GM18520 (cell line): Measurements from ENCODE around the gene MPHOSPH9.
A peak's percentile ranks its signal among the peaks of the same experiment; 100 is the strongest.

Source experiments
- ATAC-seq: cut with Tn5 transposase; IDR thresholded peaks from one replicate; pipeline ENCODE4 v1.9.1; 2021; ENCODE audit not compliant: unreplicated experiment

Gene MPHOSPH9

GRCh38 chr12:123150744-123151456 lies 82.0 kb downstream of the MPHOSPH9 start, which contains the start of gene PITPNM2:
TSS of gene PITPNM2 (minus strand) at chr12:123151090. CDS start at chr12:123034590, 116,500 bp downstream.
- ATAC-seq: peak; percentile 46

GRCh38 chr12:123150275-123150743 lies 82.6 kb downstream of the MPHOSPH9 start:
- no peak for ATAC-seq

GRCh38 chr12:123149501-123150274 lies 83.3 kb downstream of the MPHOSPH9 start:
- ATAC-seq: no peak

GRCh38 chr12:123149088-123149487 lies 83.9 kb downstream of the MPHOSPH9 start:
- ATAC-seq: no peak

GRCh38 chr12:123148655-123149054 lies 84.3 kb downstream of the MPHOSPH9 start:
- ATAC-seq: no peak

GRCh38 chr12:123148223-123148622 lies 84.7 kb downstream of the MPHOSPH9 start:
- no peak for ATAC-seq

- no peak for ATAC-seq
Observed at GRCh38 chr12:123145211-123145610, 87.7 kb downstream of the MPHOSPH9 start.

- ATAC-seq: no peak
Observed at GRCh38 chr12:123143736-123144461, 89.0 kb downstream of the MPHOSPH9 start.

GRCh38 chr12:123142921-123143735 lies 89.8 kb downstream of the MPHOSPH9 start:
- no peak for ATAC-seq

GRCh38 chr12:123142518-123142840 lies 90.5 kb downstream of the MPHOSPH9 start:
- no peak for ATAC-seq

GRCh38 chr12:123141615-123142517 lies 91.1 kb downstream of the MPHOSPH9 start:
- ATAC-seq: no peak

GRCh38 chr12:123140676-123141614 lies 92.0 kb downstream of the MPHOSPH9 start:
- ATAC-seq: no peak

GRCh38 chr12:123139926-123140675 lies 92.8 kb downstream of the MPHOSPH9 start:
- no peak for ATAC-seq

GRCh38 chr12:123135688-123136087 lies 97.3 kb downstream of the MPHOSPH9 start:
- no peak for ATAC-seq

GRCh38 chr12:123134826-123135225 lies 98.1 kb downstream of the MPHOSPH9 start:
- ATAC-seq: no peak

- ATAC-seq: no peak
Observed at GRCh38 chr12:123134271-123134671, 98.7 kb downstream of the MPHOSPH9 start.

GRCh38 chr12:123133701-123134100 lies 99.2 kb downstream of the MPHOSPH9 start:
- ATAC-seq: no peak
